ENCODE results near the gene KMT2C. TPM values are rescaled to one million over a fixed set of nuclear protein-coding genes. Genes with fewer than 3 reads are reported as not detected.

Gene KMT2C
- polyA plus RNA-seq, 1 donor from 2014 or later = 29.8 TPM

- H3K36me3 ChIP-seq (ENCODE audit: insufficient read depth, low read length) = peaks cover 8% of the 10 kb centered on the region
- TF ChIP-seq RAD21 (conservative IDR thresholded peaks at IDR 0.05) (no peak), POLR2AphosphoS5 (IDR thresholded peaks at IDR 0.05) (no peak), SMC3 (conservative IDR thresholded peaks at IDR 0.05; ENCODE audit: poor library complexity) (no peak), MXI1 (conservative IDR thresholded peaks at IDR 0.05; ENCODE audit: poor library complexity, severe bottlenecking) (no peak)
- H3K9me2 ChIP-seq (ENCODE audit: insufficient read depth, low read length) = no peaks in the 10 kb centered on the region
- H3K9me3 ChIP-seq (ENCODE audit: low read length) = no peaks in the 10 kb centered on the region
- H3K27me3 ChIP-seq (ENCODE audit: insufficient read depth, low read depth, low read length) = no peaks in the 10 kb centered on the region
- no peak overlapping the region for H3K4me3 ChIP-seq (ENCODE audit: low read length)
- H3K79me2 ChIP-seq (replicated peaks; ENCODE audit: insufficient read depth, low read length) = no peaks in the 10 kb centered on the region
- H4K20me1 ChIP-seq (ENCODE audit: insufficient read depth) = no peaks in the 10 kb centered on the region
- no peak overlapping the region for H3K27ac ChIP-seq (ENCODE audit: low read length)
- H3K9ac ChIP-seq (ENCODE audit: low read length) = no peak overlapping the region
- no peaks in the 10 kb centered on the region for H3F3A ChIP-seq (ENCODE audit: insufficient read depth, low read length, poor library complexity, severe bottlenecking)
- no peak overlapping the region for H2AFZ ChIP-seq (ENCODE audit: low read depth, low read length)
- no peak overlapping the region for H3K4me2 ChIP-seq (ENCODE audit: low read length)
These were observed 232.7 kb downstream of the KMT2C start for GRCh38 chr7:152203095-152203494.

DNA sequence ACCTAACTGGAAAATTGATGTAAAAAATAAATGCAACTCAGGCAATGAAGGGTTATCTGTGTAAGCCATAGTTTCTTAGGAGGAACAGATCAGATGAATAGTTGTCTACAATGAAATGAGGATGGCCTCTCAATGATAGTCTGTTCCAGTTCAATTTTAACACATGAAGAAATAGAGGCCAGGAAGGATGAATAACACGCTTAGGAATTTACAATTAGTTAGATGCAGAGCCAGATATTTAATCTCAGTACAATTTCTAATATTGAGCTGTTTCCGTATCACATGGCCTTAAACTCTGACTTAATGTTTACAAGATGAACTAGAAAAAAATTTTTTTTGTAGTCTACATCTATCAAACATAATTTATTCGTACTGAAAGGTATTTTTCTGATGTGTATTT is 233.7 kb downstream of the KMT2C start:
- Histone ChIP-seq H3K27ac (ENCODE audit: low read length) (no peak overlapping the region), H3F3A (ENCODE audit: insufficient read depth, low read length, poor library complexity, severe bottlenecking) (no peaks in the 10 kb centered on the region), H3K36me3 (ENCODE audit: insufficient read depth, low read length) (peaks cover 8% of the 10 kb centered on the region), H3K9me2 (ENCODE audit: insufficient read depth, low read length) (no peaks in the 10 kb centered on the region), H2AFZ (ENCODE audit: low read depth, low read length) (no peak overlapping the region), H3K9me3 (ENCODE audit: low read length) (no peaks in the 10 kb centered on the region), H3K27me3 (ENCODE audit: insufficient read depth, low read depth, low read length) (no peaks in the 10 kb centered on the region), H3K4me2 (ENCODE audit: low read length) (no peak overlapping the region), H4K20me1 (ENCODE audit: insufficient read depth) (no peaks in the 10 kb centered on the region), H3K9ac (ENCODE audit: low read length) (no peak overlapping the region), H3K4me3 (ENCODE audit: low read length) (no peak overlapping the region), H3K79me2 (replicated peaks; ENCODE audit: insufficient read depth, low read length) (no peaks in the 10 kb centered on the region)
- TF ChIP-seq, protein P1, sequence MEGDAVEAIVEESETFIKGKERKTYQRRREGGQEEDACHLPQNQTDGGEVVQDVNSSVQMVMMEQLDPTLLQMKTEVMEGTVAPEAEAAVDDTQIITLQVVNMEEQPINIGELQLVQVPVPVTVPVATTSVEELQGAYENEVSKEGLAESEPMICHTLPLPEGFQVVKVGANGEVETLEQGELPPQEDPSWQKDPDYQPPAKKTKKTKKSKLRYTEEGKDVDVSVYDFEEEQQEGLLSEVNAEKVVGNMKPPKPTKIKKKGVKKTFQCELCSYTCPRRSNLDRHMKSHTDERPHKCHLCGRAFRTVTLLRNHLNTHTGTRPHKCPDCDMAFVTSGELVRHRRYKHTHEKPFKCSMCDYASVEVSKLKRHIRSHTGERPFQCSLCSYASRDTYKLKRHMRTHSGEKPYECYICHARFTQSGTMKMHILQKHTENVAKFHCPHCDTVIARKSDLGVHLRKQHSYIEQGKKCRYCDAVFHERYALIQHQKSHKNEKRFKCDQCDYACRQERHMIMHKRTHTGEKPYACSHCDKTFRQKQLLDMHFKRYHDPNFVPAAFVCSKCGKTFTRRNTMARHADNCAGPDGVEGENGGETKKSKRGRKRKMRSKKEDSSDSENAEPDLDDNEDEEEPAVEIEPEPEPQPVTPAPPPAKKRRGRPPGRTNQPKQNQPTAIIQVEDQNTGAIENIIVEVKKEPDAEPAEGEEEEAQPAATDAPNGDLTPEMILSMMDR (IDR thresholded peaks at IDR 0.05; ENCODE audit: poor library complexity, severe bottlenecking) = no peak
- TF ChIP-seq EP300 (conservative IDR thresholded peaks at IDR 0.05; ENCODE audit: poor library complexity, severe bottlenecking) (no peak), POLR2AphosphoS5 (IDR thresholded peaks at IDR 0.05) (no peak)

DNA sequence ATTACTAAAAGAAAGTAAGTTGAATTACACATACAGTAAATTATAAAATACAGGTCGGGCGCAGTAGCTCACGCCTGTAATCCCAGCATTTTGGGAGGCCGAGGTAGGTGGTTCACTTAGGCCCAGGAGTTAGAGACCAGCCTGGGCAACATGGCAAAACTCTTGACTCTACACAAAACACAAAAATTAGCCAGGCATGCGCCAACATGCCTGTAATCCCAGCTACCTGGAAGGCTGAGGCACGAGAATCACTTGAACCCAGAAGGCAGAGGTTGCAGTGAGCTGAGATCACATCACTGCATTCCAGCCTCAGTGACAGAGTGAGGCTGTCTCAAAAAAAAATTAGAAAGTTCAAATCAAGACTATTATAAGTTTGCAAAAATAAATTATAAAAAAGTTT is 235.4 kb downstream of the KMT2C start:
- H3K4me3 ChIP-seq (ENCODE audit: low read length) = no peak overlapping the region
- no peak overlapping the region for H3K9ac ChIP-seq (ENCODE audit: low read length)
- H2AFZ ChIP-seq (ENCODE audit: low read depth, low read length) = no peak overlapping the region
- peaks cover 8% of the 10 kb centered on the region for H3K36me3 ChIP-seq (ENCODE audit: insufficient read depth, low read length)
- H3K9me2 ChIP-seq (ENCODE audit: insufficient read depth, low read length) = no peaks in the 10 kb centered on the region
- TF ChIP-seq MXI1 (conservative IDR thresholded peaks at IDR 0.05; ENCODE audit: poor library complexity, severe bottlenecking) = no peak
- TF ChIP-seq, protein P2, sequence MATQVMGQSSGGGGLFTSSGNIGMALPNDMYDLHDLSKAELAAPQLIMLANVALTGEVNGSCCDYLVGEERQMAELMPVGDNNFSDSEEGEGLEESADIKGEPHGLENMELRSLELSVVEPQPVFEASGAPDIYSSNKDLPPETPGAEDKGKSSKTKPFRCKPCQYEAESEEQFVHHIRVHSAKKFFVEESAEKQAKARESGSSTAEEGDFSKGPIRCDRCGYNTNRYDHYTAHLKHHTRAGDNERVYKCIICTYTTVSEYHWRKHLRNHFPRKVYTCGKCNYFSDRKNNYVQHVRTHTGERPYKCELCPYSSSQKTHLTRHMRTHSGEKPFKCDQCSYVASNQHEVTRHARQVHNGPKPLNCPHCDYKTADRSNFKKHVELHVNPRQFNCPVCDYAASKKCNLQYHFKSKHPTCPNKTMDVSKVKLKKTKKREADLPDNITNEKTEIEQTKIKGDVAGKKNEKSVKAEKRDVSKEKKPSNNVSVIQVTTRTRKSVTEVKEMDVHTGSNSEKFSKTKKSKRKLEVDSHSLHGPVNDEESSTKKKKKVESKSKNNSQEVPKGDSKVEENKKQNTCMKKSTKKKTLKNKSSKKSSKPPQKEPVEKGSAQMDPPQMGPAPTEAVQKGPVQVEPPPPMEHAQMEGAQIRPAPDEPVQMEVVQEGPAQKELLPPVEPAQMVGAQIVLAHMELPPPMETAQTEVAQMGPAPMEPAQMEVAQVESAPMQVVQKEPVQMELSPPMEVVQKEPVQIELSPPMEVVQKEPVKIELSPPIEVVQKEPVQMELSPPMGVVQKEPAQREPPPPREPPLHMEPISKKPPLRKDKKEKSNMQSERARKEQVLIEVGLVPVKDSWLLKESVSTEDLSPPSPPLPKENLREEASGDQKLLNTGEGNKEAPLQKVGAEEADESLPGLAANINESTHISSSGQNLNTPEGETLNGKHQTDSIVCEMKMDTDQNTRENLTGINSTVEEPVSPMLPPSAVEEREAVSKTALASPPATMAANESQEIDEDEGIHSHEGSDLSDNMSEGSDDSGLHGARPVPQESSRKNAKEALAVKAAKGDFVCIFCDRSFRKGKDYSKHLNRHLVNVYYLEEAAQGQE (IDR thresholded peaks at IDR 0.05; ENCODE audit: borderline replicate concordance) = no peak
- no peak for TF ChIP-seq EZH2 (IDR thresholded peaks at IDR 0.05; ENCODE audit: borderline replicate concordance, insufficient read depth, low read length, poor library complexity, severe bottlenecking)
- TF ChIP-seq POLR2AphosphoS5 (IDR thresholded peaks at IDR 0.05) = no peak
- TF ChIP-seq EP300 (conservative IDR thresholded peaks at IDR 0.05; ENCODE audit: poor library complexity, severe bottlenecking) = no peak
- TF ChIP-seq, protein P1 (IDR thresholded peaks at IDR 0.05; ENCODE audit: poor library complexity, severe bottlenecking) = no peak
- no peak for TF ChIP-seq RAD21 (conservative IDR thresholded peaks at IDR 0.05)
- TF ChIP-seq TAF1 (IDR thresholded peaks at IDR 0.05; ENCODE audit: low read depth) = no peak
- TF ChIP-seq SMC3 (conservative IDR thresholded peaks at IDR 0.05; ENCODE audit: poor library complexity) = no peak
- no peak overlapping the region for H3K4me2 ChIP-seq (ENCODE audit: low read length)
- no peaks in the 10 kb centered on the region for H3K27me3 ChIP-seq (ENCODE audit: insufficient read depth, low read depth, low read length)
- no peaks in the 10 kb centered on the region for H3K79me2 ChIP-seq (replicated peaks; ENCODE audit: insufficient read depth, low read length)
- H3K9me3 ChIP-seq (ENCODE audit: low read length) = no peaks in the 10 kb centered on the region
- H4K20me1 ChIP-seq (ENCODE audit: insufficient read depth) = no peaks in the 10 kb centered on the region
- H3K27ac ChIP-seq (ENCODE audit: low read length) = no peak overlapping the region
- H3F3A ChIP-seq (ENCODE audit: insufficient read depth, low read length, poor library complexity, severe bottlenecking) = no peaks in the 10 kb centered on the region
